ENCODE measurements around the gene STAM2. TPM values are rescaled to one million over a fixed set of nuclear protein-coding genes. Genes with fewer than 3 reads are reported as not detected.
A peak's percentile ranks its signal among the peaks of the same experiment; 100 is the strongest.

The STAM2 gene
- 62.0 and 67.7 TPM in 2 replicates for total RNA-seq (ENCODE audit: low replicate concordance)

GRCh38 chr2:152175368-152176112 lies at the start of gene STAM2:
Gene STAM2 (minus strand): TSS chr2:152175763. CDS start chr2:152175642, 121 bp downstream.
- peak within 1 kb of the TSS; percentile 96 for H3K4me3 ChIP-seq (ENCODE audit: low read depth, low read length)
- peak; percentile 95 for TF ChIP-seq CTCF (IDR thresholded peaks at IDR 0.05; ENCODE audit: insufficient read depth, low read length)
- peak; percentile 91 for DNase-seq (ENCODE audit: low read depth)

DNA sequence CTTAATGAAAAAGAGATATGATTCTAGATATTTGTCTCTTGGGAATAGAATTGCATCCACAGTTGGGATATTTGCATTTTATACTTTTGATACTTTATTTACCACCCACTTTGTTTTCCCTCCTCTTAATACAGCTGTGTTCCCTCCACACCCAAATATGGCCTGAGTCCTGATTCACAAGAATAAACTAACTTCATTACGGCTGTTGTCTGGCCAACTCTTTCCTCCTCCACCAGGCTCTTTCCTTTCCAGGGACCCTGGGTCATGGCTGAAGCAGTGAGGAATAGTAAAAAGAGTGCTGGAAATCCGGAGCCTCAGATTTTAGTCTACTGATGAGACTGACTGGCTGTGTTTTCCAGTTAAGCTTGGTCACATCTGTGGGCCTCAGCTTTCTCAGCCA lies 48.4 kb upstream of the STAM2 start:
- H3K4me3 ChIP-seq (ENCODE audit: low read depth, low read length): no peak overlapping the region
- no peak for DNase-seq (ENCODE audit: low read depth)
- TF ChIP-seq CTCF (IDR thresholded peaks at IDR 0.05; ENCODE audit: insufficient read depth, low read length): no peak

- no peak overlapping the region for H3K4me3 ChIP-seq (ENCODE audit: low read depth, low read length)
- DNase-seq (ENCODE audit: low read depth): peak; percentile 96
- TF ChIP-seq CTCF (IDR thresholded peaks at IDR 0.05; ENCODE audit: insufficient read depth, low read length): no peak
These were observed 47.5 kb upstream of the STAM2 start for GRCh38 chr2:152222975-152223637.

- no peak for TF ChIP-seq CTCF (IDR thresholded peaks at IDR 0.05; ENCODE audit: insufficient read depth, low read length)
- H3K4me3 ChIP-seq (ENCODE audit: low read depth, low read length): no peak overlapping the region
- DNase-seq (ENCODE audit: low read depth): peak; percentile 92
These were observed 46.3 kb upstream of the STAM2 start for GRCh38 chr2:152221839-152222238.

DNA sequence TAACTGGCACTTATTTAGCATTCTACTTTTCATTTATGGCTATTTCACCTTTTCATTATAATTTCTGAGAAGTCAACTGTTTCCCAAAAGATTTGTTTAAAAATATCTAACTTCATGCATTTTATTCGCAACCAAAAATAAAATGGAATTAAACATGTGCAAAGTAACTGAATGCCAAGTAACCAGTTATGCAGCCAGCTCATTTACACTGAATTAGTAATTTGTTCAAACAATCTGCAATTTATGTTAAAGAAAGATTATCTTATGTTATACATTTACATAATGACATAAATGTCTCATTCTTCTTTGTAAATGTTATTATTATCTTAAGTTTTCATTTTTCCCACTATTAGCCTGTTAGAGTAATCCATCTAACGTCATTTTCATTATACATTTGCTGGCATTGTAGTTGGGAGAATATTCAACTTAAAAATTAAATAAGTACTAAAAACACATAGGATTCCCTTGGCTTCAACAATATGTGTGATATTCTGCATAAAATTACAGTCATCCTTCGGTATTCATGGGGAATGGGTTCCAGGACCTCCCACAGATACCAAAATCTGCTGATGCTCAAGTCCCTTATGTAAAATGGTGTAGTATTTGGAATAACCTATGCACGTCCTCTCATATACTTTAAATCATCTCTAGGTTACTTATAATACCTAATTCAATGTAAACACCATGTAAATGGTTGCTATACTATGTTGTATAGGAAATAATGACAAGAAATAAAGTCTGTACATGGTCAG lies 43.7 kb upstream of the STAM2 start:
- no peak for DNase-seq (ENCODE audit: low read depth)
- H3K4me3 ChIP-seq (ENCODE audit: low read depth, low read length): no peak overlapping the region
- no peak for TF ChIP-seq CTCF (IDR thresholded peaks at IDR 0.05; ENCODE audit: insufficient read depth, low read length)

DNA sequence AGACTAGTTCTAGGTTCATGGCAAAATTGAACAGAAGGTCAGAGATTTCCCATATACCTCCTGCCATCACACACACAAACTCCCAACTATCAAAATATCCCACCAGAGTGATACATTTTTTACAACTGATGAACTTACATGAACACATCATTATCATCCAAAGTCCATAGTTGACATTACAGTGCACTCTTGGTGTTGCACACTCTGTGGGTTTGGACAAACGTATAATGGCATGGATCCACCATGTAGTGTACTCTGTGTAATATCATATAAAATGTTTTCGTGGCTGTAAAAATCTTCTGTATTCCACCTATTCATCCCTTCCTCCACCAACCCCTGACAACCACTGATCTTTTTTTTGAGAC lies 25.9 kb upstream of the STAM2 start:
- no peak overlapping the region for H3K4me3 ChIP-seq (ENCODE audit: low read depth, low read length)
- DNase-seq (ENCODE audit: low read depth): no peak
- no peak for TF ChIP-seq CTCF (IDR thresholded peaks at IDR 0.05; ENCODE audit: insufficient read depth, low read length)
